Measurements from ENCODE around the gene WIZ.
A peak's percentile ranks its signal among the peaks of the same experiment; 100 is the strongest.
"Not testable (repeated sequence)": the region's sequence is repeated elsewhere in the genome, so short reads cannot be mapped to it uniquely, and the experiment has no call there.

WIZ gene, protein sequence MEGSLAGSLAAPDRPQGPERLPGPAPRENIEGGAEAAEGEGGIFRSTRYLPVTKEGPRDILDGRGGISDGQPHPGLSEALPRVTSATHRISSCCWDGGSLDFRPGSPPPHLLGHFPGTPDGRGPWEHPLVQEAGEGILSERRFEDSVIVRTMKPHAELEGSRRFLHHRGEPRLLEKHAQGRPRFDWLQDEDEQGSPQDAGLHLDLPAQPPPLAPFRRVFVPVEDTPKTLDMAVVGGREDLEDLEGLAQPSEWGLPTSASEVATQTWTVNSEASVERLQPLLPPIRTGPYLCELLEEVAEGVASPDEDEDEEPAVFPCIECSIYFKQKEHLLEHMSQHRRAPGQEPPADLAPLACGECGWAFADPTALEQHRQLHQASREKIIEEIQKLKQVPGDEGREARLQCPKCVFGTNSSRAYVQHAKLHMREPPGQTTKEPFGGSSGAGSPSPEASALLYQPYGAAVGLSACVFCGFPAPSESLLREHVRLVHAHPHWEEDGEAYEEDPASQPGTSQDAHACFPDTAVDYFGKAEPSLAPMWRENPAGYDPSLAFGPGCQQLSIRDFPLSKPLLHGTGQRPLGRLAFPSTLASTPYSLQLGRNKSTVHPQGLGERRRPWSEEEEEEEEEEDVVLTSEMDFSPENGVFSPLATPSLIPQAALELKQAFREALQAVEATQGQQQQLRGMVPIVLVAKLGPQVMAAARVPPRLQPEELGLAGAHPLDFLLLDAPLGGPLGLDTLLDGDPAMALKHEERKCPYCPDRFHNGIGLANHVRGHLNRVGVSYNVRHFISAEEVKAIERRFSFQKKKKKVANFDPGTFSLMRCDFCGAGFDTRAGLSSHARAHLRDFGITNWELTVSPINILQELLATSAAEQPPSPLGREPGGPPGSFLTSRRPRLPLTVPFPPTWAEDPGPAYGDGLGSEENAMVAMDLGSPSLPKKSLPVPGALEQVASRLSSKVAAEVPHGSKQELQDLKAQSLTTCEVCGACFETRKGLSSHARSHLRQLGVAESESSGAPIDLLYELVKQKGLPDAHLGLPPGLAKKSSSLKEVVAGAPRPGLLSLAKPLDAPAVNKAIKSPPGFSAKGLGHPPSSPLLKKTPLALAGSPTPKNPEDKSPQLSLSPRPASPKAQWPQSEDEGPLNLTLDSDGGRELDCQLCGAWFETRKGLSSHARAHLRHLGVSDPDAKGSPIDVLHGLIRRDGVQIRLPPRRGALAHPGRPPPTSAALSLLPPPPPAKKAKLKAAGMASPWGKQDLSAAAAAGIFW (N-terminal part only)

DNA sequence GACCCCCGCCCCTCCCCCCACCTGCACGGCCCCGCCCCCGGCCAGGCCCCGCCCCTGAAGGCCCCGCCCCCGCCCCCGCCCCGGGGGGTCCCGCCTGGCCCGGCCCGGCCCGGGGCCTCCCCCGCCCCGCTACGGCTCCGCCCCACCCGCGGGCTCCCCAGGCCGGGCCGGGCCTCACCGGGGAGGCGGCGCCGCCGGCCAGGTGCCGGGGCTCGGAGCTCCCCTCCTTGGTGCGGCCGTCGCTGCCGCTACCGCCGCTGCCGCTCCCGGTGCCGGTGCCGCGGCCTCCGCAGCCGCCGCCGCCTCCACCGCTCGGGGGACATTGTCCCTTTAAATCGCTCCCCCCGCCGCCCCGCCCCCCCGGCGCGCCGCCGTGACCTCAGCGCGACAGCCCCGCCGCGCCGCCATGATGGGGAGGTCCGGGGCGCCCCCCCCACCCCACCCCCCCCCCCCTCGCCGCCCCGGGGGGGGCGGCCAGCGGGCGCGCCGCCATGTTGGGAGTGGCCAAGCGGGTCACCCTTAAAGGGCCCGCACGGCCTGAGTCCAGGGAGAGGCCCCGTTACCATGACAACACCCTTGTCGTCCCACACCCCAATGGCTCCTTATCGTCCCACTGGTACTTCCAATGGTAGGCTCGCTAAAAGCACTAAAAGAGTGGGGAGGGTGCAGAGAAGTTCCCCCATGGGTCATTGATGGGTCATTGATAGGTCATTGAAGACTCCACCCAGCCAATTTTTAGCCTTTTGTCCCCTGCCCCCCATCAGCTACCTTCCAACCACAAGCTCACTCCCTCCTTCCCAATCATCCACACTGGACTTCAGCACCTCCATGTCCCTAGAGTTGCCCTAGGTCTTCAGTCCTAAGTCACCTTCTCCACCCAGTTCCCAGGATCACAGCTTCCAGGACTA is at the start of gene WIZ:
Gene WIZ, minus strand, starts transcription at position 337 of the 908 bp plus-strand sequence. CDS start 1,649 bp downstream, outside the sequence.
- DNase-seq = peak; percentile 6 to 33

DNA sequence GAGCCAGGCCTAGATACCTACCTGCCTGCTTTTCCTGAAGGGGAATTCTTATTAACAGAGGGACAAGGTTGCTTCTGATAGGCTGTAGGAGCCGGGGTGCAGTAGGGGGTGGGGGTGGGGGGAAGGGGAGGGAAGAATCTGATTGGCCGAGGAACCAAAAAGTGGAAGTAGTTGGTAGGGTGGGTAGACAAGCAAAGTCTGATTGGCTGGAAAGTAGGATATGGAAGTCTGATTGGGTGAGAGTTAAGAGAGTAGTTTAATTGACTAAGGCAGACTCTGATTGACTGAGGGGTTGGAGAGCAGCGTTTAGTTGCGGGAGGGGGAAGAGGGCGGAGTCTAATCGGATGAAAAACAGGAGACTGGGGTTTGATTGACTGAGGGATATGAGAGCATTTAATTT is 49.2 kb upstream of the WIZ start:
- DNase-seq = no peak

DNA sequence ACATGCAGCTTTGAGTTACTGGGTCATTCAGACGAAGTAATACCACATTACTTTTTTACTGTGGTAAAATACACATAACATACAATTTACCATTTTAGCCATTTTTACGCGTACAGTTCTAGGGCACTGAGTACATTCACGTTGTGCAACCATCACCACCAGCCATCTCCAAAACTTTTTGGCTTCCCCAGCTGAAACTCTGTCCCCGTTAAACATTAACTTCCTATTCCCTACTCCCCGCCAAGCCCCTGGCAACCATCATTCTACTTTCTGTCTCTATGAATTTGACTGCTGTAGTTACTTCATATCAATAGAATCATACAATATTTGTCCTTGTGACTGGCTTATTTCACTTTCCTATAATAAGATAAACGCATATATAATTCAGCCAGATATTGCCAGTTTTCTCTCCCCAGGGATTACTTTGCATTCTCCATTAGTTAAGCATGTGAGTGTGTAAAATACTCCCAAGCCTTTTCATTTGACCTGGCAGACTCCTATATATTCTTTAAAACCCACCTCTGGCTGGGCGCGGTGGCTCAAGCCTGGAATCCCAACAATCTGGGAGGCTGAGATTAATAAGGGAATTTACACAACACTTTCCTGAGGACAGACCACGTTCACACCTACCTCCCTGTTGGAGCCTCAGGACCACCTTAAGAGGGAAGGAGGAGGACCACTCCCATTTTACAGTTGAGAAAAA is 48.6 kb upstream of the WIZ start:
- DNase-seq = no peak

DNA sequence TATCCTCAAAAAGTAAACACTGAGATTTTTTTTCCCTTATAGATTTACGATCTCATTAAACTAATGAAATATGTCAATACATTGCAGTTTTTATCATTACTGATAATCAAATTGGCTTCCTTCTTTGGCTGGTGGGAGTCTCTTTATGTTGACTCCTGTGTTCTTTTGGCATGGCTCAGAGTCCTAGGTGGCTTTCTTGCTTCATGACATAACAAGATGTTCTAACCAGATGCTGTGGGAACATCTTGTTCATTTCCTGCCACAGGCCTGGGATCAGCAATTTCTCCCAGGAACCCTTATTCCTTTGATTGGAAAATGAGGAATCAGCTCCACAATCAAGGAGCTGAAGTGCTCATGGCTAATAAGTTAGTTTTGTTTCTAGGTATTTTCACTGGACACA is 45.4 kb upstream of the WIZ start:
- DNase-seq = no peak

DNA sequence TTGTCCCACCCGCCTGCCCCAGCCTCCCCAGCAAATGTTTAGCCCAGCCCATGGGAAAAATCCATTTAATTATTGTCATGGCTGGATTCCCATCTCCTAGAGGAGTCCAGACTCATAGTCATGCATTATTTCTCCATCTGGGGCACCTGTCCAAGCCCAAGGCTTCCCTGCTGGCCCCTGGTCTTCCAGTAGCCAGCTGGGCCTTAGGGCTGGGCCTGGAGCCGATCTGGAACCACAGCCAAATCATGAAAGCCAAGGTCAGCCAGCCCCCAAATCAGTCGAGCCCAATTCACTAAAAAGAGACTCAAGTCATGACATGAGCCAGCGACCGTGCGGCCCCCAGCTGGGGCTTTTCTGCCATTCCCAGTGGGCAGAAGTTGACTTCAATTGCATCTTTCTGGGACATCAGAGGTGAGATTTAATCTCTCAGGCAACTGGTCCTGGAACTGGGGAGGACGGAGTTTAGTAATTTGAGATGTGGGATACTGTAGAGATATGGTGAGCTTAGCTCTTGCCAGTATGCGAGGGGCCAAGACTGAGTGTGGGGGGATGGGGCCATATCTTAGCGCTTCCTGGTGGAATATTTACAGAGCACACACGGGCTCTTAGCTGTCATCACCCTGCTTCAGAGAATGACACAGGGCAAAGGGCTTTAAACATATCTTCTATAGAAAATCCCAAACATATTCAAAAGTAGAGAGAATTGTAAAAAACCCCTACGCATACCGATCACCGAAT is 38.9 kb upstream of the WIZ start:
- no peak for DNase-seq

DNA sequence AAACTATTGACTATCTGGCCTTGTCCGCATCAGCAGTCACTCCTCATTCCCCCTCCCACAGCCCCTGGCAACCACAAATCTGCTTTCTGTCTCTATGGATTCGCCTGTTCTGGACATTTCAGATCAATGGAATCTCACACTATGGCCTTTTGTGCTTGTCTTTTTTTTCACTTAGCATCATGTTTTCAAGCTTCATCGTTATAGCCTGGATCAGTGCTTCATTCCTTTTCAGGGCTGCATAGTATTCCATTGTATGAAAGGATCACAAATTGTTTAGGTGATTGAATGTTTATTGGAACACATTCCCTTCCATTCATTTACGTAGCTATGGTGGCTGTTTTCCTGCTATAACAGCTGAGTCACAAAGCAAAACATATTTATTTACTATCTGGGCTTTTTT is 37.3 kb upstream of the WIZ start:
- DNase-seq = no peak

DNA sequence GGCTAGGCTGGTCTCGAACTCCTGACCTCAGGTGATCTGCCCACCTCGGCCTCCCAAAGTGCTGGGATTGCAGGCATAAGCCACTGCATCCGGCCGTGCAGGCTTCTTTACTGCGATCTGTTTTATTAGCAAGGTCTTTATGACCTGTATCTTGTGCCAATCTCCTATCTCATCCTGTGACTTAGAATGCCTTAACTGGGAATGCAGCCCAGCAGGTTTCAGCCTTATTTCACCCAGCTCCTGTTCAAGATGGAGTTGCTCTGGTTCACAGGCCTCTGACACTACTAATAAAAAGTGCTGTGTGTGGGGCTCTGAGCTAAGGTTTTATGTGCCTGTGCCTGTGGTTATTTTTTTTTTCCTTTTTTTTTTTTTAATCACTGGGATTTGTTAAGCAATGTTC is 36.0 kb upstream of the WIZ start:
- not testable (repeated sequence) for DNase-seq

DNA sequence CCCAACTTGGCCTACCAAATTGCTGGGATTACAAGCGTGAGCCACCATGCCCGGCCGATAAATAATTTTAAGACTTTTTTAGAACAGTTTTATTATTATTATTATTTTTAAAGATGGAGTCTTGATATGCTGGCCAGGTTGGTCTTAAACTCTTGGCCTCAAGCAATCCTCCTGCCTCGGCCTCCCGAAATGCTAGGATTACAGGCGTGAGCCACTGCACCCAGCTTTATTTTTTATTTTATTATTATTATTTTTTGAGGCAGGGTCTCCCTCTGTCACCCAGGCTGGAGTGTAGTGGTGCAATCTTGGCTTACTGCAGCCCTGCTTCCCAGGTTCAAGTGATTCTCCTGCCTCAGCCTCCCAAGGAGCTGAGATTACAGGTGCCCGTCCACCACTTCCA is 31.2 kb upstream of the WIZ start:
- DNase-seq = not testable (repeated sequence)

DNA sequence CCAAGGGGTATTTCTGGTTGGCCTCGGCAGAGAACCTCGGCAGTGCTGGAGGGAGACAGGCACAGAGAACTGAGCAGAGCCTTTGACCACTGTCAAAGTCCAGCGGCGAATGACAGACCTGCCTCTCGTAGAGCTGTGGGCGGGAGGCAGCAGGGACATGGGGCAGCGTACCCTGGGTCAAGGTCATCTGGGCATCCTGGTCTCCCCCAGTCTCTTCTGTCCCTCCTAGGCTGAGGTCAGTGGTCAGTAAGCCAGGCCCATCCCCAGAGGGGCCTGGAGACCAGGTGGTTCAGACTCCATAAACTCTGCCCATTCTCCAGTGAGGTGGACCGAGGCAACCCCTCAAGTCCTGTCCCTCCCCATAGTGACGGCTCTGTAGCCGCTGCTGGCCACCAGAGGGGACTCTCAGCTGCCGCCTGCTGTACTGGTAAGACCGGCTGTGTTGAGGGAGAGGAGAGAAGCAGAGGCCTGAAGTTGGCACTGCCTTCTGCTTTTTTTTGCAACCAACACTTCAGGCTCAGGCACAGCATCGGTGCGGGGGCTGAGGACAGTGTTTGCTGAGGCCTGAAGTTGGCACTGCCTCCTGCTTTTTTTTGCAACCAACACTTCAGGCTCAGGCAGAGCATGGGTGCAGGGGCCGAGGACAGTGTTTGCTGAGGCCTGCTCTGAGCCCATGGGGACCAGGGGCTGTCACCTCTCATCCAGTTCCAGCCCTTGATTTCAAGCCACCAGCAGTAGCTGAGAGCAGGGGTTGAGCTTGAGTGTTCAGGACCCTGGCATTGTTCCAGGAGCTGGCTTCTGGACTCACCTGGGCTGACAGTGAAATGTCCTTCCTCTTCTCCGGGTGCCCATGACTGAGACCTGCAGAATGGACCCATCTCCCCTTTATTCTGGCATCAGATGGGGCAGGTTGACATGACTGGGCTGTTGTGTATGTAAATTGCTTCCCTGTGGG is 29.9 kb upstream of the WIZ start, which contains the start of gene PGLYRP2:
Gene PGLYRP2, minus strand, starts transcription at position 111 of the 955 bp plus-strand sequence. CDS start 130 bp downstream, outside the sequence.
- peak; percentile 50 to 57 for DNase-seq

DNA sequence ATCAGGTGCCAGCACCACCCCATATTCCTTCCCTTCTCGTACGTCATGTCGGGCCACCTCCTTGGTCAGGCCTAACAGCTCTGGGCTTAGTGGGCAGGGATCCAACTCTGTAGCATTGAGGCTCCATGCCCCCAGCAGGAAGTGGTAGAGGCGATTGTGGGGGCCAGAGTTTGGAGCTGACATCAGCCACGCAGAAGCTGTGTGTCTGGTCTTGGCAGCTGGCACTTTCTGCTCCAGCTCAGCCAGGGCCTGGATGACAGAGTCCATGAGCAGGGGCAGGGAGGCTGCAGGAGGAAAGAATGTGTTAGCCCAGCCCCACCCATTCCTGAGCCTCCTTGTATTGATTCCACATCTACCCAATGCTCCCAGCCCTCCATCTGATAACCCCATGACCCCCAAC is 26.6 kb upstream of the WIZ start:
- no peak for DNase-seq

DNA sequence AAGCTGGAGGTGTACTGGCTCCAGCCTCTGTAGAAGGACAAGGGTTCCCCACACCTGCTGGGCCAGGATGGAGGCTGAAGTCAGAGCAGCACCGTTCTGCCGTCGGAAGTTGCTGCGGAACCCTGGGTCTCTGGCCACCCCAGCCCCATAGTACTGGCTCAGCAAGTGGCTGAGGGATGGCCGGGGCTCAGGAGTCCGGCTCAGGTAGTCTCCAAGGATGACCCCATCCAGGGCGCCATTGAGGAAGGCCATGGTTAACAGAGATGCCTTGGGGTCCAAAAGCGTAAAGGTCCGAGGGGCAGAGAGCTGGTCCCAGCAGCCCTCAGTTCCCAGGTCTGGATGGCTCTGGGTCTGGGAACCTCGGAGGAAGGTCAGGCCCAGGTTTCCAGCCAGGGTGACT is 25.9 kb upstream of the WIZ start:
- DNase-seq = no peak

DNA sequence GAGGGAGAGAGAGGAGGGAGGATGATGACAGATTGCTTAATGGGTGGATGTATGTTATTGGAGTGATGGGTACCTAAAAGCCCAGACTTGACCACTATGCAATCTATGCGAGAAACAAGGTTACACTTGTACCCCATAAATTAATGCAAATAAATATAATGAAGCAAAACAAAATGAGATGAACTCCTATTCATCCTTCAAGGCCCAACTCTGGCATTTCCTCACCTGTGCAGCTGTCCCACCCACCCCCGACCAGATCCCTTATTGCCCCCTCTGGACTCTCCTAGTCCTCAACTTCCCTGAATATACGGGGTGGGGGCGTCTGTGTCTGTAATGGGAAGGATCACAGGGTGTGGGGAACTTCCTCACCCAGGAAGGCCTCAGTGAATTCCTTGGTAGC is 25.4 kb upstream of the WIZ start:
- DNase-seq = no peak

DNA sequence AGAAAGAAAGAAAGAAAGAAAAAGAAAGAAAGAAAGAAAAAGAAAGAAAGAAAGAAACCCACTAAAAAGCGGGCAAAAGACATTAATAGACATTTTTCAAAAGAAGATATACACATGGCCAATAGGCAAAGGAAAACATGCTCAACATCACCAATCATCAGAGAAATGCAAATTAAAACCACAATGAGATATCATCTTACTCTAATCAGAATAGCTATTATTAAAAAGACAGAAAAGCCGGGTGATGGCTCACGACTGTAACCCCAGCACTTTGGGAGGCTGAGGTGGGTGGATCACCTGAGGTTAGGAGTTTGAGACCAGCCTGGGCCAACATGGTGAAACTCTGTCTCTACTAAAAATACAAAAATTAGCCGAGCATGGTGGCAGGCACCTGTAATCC is 24.1 kb upstream of the WIZ start:
- DNase-seq = not testable (repeated sequence)

DNA sequence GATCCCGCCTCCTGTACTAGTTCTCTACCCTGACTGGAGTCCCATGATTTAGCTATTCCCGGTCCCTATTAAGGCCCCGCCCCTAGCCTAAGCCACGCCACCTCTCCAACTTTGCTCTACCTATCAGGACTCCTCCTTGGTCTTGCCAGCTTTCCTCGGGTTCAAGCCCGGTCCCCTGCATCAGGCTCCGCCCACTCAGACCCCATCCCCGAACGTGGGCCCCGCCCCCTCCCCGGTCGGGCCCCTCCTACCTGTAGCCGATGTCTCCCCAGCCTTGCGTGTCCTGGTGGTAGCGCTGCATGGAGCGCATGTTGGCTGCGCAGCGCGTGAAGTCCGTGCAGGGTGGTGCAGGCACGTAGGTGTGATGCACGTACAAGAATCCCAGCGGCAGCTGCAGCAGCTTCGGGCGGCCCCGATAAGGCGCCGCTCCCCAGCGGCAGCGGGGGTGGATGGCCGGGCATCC is 21.9 kb upstream of the WIZ start:
- DNase-seq = no peak

DNA sequence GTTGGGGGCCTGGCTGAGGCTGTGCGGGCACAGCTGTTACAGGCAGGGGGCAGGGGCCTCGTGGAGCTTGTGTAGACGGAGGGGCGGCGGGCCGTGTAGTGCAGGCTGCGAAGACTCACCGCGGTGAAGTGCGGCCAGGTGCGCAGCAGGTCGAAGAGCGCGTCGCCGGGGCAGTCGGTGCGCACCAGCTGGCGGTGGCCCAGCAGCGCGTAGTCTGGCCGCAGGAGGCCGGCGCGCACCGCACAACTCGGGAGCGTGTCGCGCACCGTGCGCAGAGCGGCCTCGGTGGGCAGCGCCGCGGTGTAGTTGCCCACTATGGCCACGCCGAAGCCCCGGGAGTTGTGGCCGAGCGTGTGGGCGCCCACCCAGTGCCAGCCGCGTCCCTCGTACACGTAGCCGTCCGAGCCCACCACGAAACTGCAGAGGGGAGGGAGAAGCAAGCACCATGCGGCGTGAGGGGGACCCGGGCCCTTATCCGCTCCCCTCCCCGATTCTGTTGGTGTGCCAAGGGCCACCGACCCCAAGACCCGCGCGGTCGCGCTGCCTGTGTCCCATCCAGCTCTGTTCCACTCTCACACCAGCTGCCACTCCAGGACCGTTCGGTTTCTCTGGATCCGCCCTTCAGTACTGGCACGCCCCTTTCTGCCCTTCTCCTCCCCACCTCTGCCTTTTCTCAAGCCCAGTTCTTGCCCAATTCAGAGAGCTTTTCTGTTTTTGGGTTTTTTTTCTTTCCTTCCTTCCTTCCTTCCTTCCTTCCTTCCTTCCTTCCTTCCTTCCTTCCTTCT is 19.9 kb upstream of the WIZ start:
- DNase-seq = no peak

DNA sequence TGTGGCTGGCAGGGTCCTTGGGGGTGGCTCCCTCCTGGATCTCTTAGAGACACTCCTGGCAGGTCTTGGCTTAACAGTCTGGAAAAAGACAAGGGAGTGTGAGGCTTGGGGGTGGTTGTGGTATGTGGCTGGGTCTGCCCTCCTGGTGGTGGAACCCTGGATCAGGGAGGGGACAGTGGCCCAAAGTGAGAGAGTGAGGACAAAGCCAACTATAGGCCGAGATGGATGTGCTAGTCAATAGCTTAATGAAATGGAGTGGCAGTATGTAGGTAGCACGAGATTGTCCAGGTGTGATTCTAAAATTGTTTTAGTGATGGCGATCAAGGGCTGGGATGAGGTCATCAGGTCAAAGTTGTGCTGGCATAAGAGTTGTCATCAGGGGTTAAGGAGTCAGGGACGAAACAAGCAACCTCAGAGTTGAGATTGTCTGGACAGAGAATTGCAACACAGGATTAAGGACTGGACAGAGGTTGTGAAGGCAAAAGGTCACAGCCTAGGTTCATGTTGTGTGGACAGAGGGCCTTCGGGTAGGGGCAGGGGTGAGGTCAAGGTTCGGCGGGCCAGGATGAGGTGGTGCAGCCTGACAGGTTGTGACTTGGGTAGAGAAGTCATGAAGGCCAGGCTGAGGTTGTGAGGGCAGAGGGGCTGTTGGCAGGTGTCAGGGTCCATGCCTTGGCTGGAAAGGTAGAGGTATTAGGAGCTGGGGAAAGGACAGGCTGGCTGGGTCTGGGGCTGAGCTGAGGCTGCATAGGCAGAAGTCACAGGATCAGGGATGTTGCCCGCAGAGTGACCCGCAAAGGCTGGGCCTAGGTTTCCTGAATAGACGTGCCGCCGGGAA is 19.1 kb upstream of the WIZ start:
- peak in 1 of 2 experiments; percentile 9 for DNase-seq

DNA sequence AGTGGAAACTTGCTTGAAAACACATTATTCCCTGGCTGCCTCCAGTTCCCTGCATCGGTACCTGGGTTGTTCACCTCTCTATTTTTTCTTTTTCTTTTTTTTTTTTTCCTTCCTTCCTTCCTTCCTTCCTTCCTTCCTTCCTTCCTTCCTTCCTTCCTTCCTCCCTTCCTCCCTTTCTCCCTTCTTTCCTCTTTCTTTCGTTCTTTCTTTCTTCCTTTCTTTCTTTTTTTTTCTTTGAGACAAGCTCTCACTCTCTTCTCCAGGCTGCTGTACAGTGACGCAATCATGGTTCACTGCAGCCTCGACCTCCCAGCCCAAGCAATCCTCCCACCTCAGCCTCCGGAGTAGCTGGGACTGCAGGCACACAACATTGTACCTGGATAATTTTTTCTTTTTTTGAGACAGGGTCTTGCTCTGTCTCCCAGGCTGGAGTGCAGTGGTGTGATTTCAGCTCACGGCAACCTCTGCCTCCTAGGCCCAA is 18.0 kb upstream of the WIZ start:
- no peak for DNase-seq
